ENCODE results near the gene SFMBT1.

The SFMBT1 gene

GRCh38 chr3:52879090-52879489 is 166.8 kb downstream of the SFMBT1 start:
- DNase-seq = no peak
- intact Hi-C loops (cut with DNase I) = no loop called here

GRCh38 chr3:52877085-52877484 is 168.8 kb downstream of the SFMBT1 start:
- peak in 1 of 42 donors; percentile 1 for DNase-seq
- intact Hi-C loops (cut with DNase I) = no loop called here

- DNase-seq = no peak
- intact Hi-C loops (cut with DNase I) = no loop called here
These were observed 170.8 kb downstream of the SFMBT1 start for GRCh38 chr3:52874864-52875587.

DNA sequence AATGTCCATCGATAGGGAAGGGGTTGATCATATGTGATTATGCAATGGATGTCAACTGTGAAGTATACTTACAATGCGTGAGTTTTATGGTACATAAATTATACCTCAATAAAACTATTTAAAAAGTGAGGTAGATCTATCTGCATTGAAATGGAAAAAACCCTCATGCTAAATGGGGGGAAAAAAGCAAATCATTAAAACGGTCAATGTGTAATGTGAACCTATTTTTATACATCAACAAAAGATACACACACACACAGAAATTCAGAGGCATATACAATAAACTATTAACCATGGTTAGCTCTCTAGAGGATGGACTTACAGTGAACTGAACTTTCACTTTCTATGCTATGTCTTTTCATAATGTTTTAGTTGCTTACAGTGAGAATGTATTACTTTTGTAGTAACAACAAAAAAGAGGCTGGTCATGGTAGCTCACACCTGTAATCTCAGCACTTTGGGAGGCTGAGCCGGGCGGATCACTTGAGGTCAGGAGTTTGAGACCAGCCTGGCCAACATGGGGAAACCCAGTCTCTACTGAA is 171.6 kb downstream of the SFMBT1 start:
- intact Hi-C loops (cut with DNase I) = no loop called here
- DNase-seq = no peak

DNA sequence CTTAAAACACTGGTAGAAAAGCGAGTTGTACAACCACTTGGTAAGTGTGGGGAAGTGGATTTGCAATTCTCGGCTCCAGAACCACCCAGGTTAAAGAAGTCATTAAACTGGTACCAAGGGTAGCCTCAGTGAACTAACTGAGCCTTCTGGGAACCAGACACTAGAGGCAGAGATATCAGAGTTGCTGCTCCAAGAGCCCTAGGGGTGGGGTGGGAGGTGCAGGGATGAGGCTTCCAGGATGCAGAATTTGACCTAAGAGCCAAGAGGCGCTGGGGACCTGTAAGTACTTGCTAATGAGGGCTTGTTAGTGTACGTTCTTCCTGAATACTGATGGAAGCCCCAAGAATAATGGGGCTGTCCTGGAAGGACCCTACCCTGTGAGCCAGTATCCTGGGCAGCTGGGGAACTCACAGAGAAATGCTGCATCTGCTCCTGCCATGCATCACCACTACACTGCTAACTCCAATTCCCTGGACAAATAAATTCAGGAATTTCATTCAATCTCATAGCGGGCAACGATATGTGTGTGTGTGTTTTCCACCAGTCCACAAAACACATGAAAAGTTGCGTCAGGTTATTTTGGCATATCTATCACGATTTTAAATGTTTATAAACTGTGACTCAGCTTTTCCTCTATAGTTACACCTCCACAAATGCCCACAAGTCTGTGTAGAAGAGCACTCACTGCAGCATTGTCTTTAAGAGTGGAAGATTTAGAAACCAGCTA is 172.3 kb downstream of the SFMBT1 start:
- no peak for DNase-seq
- intact Hi-C loops (cut with DNase I) = no loop called here

- DNase-seq = no peak
- intact Hi-C loops (cut with DNase I) = no loop called here
These were observed 173.6 kb downstream of the SFMBT1 start for GRCh38 chr3:52872245-52872644.

DNA sequence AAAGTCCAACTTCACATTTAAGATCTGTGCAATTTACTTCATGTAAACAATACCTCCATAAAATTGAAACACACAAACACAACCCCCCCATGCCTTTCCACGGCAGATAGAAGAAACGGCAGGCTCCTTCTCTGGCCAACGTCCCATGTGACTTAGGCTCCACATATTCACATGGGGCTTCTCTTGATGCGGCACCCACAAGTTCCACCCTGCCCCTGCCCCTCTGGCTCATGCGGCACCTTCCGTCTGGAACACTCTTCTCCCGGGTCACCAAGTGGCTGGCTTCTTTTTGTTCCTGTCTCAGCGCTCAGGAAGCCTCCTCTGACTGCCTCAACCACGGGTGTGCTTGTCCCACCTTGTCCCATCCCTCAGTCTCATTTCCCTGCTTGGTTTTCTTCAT is 174.1 kb downstream of the SFMBT1 start:
- no peak for DNase-seq
- intact Hi-C loops (cut with DNase I) = no loop called here

DNA sequence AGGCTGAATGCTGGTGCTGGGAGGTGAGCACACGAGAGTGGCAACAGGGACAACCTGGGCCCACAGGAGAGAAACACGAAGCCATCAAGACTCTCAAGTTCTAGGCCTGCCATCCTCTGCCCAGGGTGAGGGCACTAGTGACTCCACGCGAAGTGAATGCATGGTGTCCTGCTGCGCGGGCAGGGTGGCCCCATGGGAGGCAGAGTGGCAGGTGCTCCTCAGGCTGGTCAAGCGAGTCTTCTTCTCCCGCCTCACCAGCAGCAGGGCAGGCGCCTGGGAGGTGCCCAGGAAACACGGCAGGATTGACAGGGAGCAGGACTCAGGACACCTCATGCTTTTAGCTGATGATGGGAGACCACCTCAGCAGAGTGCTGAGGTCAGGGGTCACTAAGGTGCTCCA is 175.4 kb downstream of the SFMBT1 start:
- intact Hi-C loops (cut with DNase I) = no loop called here
- no peak for DNase-seq

- no peak for DNase-seq
- intact Hi-C loops (cut with DNase I) = no loop called here
These were observed 179.4 kb downstream of the SFMBT1 start for GRCh38 chr3:52866427-52866826.

DNA sequence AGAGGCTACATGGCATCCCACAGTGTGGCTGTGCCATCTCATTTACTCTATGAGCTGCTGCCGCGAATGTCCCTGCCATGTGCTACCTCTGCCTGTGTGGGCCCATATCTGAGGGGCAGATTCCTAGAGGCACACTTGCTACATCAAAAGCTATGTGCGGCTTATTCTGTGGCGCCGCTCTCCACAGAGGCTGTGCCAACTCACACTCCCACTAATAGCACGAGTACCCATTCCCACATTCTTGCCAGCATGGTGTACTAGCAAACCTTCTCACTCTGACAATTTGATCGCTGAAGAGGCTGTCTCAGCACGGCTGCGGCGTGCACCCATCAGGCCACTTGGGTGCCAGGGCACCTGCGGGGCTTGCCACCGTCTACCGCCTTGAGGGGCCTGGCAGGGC is 179.9 kb downstream of the SFMBT1 start:
- intact Hi-C loops (cut with DNase I) = no loop called here
- no peak for DNase-seq

GRCh38 chr3:52860424-52860768 is 185.5 kb downstream of the SFMBT1 start:
- no peak for DNase-seq
- intact Hi-C loops (cut with DNase I) = no loop called here

- intact Hi-C loops (cut with DNase I) = no loop called here
- DNase-seq = no peak
These were observed 186.0 kb downstream of the SFMBT1 start for GRCh38 chr3:52859686-52860423.

DNA sequence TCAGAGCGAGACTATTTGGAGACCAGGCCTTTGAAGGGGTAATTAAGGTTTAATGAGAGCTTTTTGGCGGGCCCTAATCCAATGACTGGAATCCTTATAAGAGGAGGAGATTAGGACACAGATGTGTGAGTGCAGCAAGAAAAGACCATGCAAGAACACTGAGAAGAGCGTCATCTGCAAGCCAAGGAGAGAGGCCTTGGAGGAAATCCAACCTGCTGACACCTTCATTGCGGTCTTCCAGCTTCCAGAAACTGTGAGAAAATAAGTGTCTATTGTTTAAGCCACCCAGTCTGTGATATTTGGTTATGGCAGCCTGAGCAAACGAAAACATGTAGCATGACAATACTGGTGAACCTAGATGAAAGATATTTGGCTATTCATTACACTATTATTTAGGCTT is 188.0 kb downstream of the SFMBT1 start:
- no peak for DNase-seq
- intact Hi-C loops (cut with DNase I) = no loop called here

DNA sequence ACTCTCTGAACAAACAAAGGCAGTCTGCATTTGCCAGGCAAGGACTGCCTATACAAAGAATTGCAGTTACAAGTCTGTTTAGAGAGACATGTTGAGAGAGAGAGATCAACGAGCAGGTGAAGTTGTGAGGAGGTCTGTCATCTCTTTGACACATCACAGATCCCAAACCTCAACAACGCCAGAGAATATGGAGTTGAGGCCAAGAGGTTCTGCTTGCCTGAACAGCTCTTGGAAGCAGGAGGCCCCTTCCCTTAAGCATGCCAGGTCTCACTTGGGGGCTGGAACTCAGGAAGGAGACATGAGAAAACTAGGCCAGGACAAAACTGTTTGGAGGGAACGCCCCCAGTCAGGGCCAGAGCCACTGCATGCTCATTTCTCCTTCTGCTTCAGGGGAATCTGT is 188.7 kb downstream of the SFMBT1 start:
- no peak for DNase-seq
- intact Hi-C loops (cut with DNase I) = no loop called here

- intact Hi-C loops (cut with DNase I) = no loop called here
- DNase-seq = no peak
These were observed 189.2 kb downstream of the SFMBT1 start for GRCh38 chr3:52856666-52857065.

DNA sequence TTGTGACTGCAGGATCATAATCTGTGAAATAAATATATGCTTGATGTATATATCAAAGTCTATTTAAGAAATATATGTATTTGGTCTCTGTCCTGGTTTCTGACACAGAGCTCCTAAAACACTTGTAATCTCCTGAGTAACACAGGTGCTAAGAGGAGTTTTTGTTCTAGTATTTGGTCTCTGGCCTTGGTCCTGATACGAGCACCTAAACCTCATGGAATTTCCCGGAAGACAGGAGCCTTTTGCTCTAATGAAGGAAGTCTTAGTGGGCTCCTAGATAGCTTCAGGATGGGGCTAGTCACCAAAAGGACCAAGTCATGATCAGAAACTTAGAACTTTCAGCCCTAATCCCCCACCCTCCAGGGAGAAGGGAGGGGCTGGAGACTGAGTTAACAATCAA is 191.9 kb downstream of the SFMBT1 start:
- intact Hi-C loops (cut with DNase I) = no loop called here
- no peak for DNase-seq

Data from head of caudate nucleus (tissue), 42 donors.